SJSA1 (cell line): ENCODE results near the gene VIL1. TPM values are rescaled to one million over a fixed set of nuclear protein-coding genes. Genes with fewer than 3 reads are reported as not detected.

Experiments
- DNase-seq, 2 experiments: peaks; one replicate each; pipeline ENCODE4 v3.0.0-alpha.2; 2015 to 2020; ENCODE audit warnings: low spot score in 2 of 2, low read depth in 1 of 2
- H3K27ac ChIP-seq: fragments of 250-450 bp; sonication (Bioruptor Pico); 2 replicates; pipeline ENCODE4 v1.5.1; 2020; ENCODE audit warnings: mild to moderate bottlenecking, moderate library complexity
- H3K27me3 ChIP-seq: fragments of 250-450 bp; sonication (Bioruptor Pico); replicated peaks from 2 replicates; pipeline ENCODE4 v1.5.1; 2020; ENCODE audit warnings: mild to moderate bottlenecking, moderate library complexity
- H3K36me3 ChIP-seq: fragments of 250-450 bp; sonication (Bioruptor Pico); 2 replicates; pipeline ENCODE4 v1.5.1; 2020; ENCODE audit warnings: mild to moderate bottlenecking
- H3K4me1 ChIP-seq: fragments of 250-450 bp; sonication (Bioruptor Pico); replicated peaks from 2 replicates; pipeline ENCODE4 v1.6.1; 2021; ENCODE audit warnings: mild to moderate bottlenecking
- H3K4me3 ChIP-seq: fragments of 250-450 bp; sonication (Bioruptor Pico); 2 replicates; pipeline ENCODE4 v1.5.1; 2020; ENCODE audit warnings: mild to moderate bottlenecking
- H3K9me3 ChIP-seq: fragments of 250-450 bp; sonication (Bioruptor Pico); replicated peaks from 2 replicates; pipeline ENCODE4 v1.5.1; 2020; ENCODE audit warnings: mild to moderate bottlenecking
- total RNA-seq: library from RNA; depleted of rRNA; stranded (reverse); fragments of >200 nt; shearing (Covaris generic); gene quantifications from 2 replicates; pipeline ENCODE4 v1.2.3, GENCODE V29; 2014; rRNA removed

The VIL1 gene
- not detected in 2 replicates for total RNA-seq

DNA sequence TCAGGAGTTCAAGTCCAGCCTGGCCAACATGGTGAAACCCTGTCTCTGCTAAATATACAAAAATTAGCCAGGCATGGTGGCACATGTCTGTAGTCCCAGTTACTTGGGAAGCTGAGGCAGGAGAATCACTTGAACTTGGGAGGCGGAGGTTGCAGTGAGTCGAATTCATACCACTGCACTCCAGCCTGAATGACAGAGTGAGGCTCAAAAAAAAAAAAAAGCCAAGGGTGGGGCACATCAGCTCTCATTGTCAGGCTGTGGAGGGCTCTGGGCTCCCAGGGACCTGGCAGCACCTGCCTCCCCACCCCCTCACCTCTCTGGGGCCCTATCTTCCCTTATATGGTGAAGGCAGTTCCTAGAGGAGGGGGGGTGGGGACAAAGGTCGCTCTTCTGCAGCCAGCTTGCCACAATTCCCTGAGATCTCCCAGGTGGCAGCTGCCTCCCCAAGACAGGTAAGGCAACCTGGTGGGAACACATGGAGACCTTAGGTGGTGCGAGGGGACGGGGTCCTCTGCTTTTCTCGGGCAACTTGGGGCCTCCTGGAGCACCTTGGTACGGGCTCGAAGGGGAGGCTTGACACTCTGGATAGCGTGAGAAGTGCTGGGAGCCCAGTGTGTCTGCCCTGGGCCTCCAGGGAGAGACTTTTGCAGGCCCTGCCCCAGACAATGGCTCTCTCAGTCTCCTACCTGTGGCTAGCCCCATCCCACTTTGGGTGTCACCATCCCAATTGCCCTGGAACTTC is at the start of gene VIL1:
TSS of gene VIL1 (plus strand) at position 407 of the 742 bp plus-strand sequence. CDS start 4,656 bp downstream, outside the sequence.
- Histone ChIP-seq H3K4me3 (no peak within 1 kb of the TSS), H3K9me3 (no peaks in the 10 kb centered on the region), H3K4me1 (no peaks in the 10 kb centered on the region), H3K27me3 (no peaks in the 10 kb centered on the region), H3K36me3 (no peaks in the 10 kb centered on the region), H3K27ac (no peak within 1 kb of the TSS)
- DNase-seq, result no peak

DNA sequence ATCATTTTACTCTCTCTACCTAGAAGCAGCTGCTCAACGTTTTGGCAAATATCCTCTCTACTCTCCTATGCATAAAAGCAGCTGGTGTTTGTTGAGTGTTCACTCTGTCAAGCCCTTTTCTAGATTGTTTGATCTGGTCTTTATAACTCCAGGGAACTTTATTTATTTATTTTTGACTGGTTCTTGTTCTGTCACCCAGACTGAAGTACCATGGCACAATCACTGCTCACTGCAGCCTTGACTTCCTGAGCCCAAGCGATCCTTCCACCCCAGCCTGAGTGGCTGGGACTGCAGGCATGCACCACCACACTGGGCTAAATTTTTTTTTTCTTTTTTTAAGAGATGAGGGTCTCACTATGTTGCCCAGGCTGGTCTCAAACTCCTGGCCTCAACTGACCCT is 49.6 kb upstream of the VIL1 start:
- H3K4me1 ChIP-seq, result peaks cover 6% of the 10 kb centered on the region; the same call in 1 of the 2 replicates
- no peak overlapping the region for H3K27ac ChIP-seq
- no peak for DNase-seq
- 0 out of 2 replicates have a peak, but pooled peaks cover 2% of the 10 kb centered on the region for H3K27me3 ChIP-seq
- no peak overlapping the region for H3K4me3 ChIP-seq
- H3K36me3 ChIP-seq, result no peaks in the 10 kb centered on the region
- peaks cover 9% of the 10 kb centered on the region for H3K9me3 ChIP-seq

DNA sequence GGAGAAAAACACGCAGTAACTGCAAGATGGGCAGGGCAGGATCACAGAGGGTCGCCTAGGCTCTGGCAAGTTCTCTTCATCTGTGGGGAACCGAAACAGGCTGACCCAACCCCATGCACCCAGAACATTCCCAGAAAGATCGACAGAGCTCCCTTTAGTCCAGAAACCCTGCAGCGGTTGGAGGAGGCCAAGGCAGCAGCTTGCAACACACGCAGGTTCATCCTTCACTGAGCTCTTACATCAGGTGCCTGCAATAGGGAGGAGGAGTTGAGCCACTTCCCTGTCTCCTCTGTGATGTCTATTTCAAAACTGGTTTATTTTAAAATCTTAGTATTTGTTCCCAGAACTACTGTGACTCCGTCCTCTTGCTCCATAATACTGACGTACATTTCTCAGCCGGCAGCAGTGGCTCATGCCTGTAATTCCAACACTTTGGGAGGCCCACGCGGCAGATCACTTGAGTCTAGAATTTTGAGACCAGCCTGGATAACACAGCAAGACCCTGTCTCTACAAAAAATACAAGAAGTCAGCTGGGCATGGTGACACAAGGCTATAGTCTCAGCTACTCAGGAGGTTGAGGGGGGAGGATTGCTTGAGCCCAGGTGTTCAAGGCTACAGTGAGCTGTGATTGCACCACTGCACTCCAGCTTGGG is 48.4 kb upstream of the VIL1 start:
- Histone ChIP-seq H3K36me3 (no peaks in the 10 kb centered on the region), H3K4me3 (no peak overlapping the region), H3K4me1 (peaks cover 6% of the 10 kb centered on the region; the same call in 1 of the 2 replicates), H3K9me3 (peaks cover 9% of the 10 kb centered on the region), H3K27ac (no peak overlapping the region), H3K27me3 (0 out of 2 replicates have a peak, but pooled peaks cover 2% of the 10 kb centered on the region)
- no peak for DNase-seq

DNA sequence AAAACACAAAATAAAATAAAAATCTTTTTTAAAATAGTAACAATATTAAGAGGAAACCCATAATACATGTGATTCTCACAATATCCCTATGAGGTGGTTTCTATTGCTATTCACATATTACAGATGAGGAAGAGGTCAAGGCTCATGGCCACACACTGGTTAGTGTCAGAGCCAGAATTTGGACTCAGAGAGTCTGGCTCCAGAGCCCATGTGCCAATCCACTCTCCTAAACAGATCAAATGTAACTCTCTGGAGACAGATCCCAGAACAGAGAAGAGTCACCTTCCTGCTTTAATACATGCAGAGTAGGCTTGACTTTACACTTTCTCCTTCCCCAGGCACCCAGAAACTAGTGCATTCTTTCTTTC is 47.0 kb upstream of the VIL1 start:
- peaks cover 6% of the 10 kb centered on the region; the same call in 1 of the 2 replicates for H3K4me1 ChIP-seq
- H3K4me3 ChIP-seq, result no peak overlapping the region
- no peak for DNase-seq
- H3K36me3 ChIP-seq, result no peaks in the 10 kb centered on the region
- H3K27me3 ChIP-seq, result 0 out of 2 replicates have a peak, but pooled peaks cover 2% of the 10 kb centered on the region
- no peak overlapping the region for H3K27ac ChIP-seq
- peaks cover 9% of the 10 kb centered on the region for H3K9me3 ChIP-seq

DNA sequence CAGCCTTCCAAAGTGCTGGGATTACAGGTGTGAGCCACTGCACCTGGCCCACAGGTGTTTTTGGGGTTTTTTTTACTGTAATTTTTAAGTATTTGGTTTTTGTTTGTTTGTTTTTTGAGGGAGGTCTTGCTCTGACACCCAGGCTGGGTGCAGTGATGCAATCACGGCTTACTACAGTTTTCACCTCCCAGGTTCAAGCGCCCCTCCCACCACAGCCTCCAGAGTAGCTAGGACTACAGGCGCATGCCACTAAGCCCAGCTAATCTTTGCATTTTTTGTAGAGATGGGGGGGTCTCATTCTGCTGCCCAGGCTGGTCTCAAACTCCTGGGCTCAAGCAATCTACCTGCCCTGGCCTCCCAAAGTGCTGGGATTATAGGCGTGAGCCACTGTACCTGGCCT is 44.1 kb upstream of the VIL1 start:
- no peak overlapping the region for H3K27ac ChIP-seq
- H3K27me3 ChIP-seq, result no peaks in the 10 kb centered on the region
- H3K9me3 ChIP-seq, result no peaks in the 10 kb centered on the region
- DNase-seq, result no peak
- H3K4me1 ChIP-seq, result no peaks in the 10 kb centered on the region
- H3K4me3 ChIP-seq, result no peak overlapping the region
- no peaks in the 10 kb centered on the region for H3K36me3 ChIP-seq

DNA sequence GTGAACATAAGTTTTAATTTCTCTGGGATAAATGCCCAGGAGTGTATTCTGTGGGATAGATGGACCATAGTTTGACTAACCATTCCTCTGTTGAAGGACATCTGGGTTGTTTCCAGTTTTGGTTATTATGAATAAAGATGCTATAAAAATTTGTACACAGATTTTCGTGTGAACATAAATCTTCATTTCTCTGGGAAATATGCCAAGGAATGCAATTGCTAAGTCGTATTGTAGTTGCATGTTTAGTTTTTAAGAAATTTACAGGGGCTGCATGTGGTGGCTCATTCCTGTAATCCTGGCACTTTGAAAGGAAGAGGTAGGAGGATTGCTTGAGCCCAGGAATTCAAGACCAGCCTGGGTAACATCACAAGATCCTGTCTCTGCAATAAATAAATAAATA is 43.7 kb upstream of the VIL1 start:
- H3K36me3 ChIP-seq, result no peaks in the 10 kb centered on the region
- H3K27me3 ChIP-seq, result no peaks in the 10 kb centered on the region
- DNase-seq, result no peak
- no peak overlapping the region for H3K4me3 ChIP-seq
- H3K9me3 ChIP-seq, result no peaks in the 10 kb centered on the region
- H3K27ac ChIP-seq, result no peak overlapping the region
- H3K4me1 ChIP-seq, result no peaks in the 10 kb centered on the region

DNA sequence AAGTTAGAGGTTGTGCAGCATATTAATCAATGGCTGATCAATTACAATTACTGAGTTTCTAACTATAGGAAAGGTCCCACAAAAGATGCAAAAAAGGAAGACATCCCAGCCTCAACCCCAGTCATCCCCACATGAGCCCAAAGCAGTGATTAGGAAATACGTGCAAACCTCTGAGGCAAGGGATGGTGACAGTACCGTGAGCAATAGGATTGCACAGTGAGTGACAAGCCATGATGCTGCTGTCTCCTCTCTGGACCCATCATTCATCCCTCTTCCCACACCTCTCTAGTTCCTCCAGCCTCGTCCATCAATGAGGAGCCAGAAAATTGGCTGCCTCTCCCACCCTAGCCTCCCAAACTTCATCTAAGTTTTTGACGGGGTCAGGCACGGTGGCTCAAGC is 40.9 kb upstream of the VIL1 start:
- no peak overlapping the region for H3K4me3 ChIP-seq
- H3K9me3 ChIP-seq, result no peaks in the 10 kb centered on the region
- no peak for DNase-seq
- H3K36me3 ChIP-seq, result no peaks in the 10 kb centered on the region
- no peaks in the 10 kb centered on the region for H3K4me1 ChIP-seq
- H3K27ac ChIP-seq, result no peak overlapping the region
- no peaks in the 10 kb centered on the region for H3K27me3 ChIP-seq

DNA sequence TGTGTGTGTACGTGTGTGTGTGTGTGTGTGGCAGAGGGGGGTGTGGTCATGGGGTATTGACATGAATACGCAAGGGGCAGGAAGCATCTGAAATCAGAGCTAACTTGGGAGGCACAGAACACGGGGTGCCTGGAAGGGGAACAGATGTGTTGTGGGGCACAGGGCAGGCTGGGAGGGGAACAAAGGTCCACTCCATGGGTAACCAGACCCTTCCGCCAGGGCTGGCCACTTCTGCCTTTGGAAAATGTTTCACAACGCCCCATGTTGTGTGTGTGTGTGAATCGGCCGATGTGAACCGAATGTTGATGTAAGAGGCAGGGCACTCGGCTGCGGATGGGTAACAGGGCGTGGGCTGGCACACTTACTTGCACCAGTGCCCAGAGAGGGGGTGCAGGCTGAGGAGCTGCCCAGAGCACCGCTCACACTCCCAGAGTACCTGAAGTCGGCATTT is 37.0 kb upstream of the VIL1 start, which contains the start of gene SLC11A1:
TSS of gene SLC11A1 (plus strand) at position 358 of the 451 bp plus-strand sequence. CDS start 96 bp downstream, outside the sequence.
- H3K36me3 ChIP-seq, result no peaks in the 10 kb centered on the region
- no peak within 1 kb of the TSS for H3K4me3 ChIP-seq
- DNase-seq, result no peak
- H3K27me3 ChIP-seq, result no peaks in the 10 kb centered on the region
- H3K27ac ChIP-seq, result no peak within 1 kb of the TSS
- H3K9me3 ChIP-seq, result no peaks in the 10 kb centered on the region
- H3K4me1 ChIP-seq, result peaks cover 1% of the 10 kb centered on the region

DNA sequence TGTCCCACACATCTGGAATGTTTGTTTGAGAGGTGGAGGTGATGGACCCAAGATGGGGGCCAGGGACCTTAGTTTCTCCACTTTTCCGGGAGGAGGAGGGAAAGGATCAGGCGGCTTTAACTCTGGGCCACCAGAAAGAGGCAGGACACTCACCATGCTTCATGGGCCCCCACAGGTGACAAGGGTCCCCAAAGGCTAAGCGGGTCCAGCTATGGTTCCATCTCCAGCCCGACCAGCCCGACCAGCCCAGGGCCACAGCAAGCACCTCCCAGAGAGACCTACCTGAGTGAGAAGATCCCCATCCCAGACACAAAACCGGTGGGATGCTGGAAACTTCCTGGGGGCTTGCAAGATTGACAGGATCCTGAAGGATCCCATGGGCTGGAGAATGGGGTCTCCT is 36.1 kb upstream of the VIL1 start:
- peaks cover 10% of the 10 kb centered on the region for H3K4me1 ChIP-seq
- no peak overlapping the region for H3K27ac ChIP-seq
- H3K4me3 ChIP-seq, result no peak overlapping the region
- no peaks in the 10 kb centered on the region for H3K27me3 ChIP-seq
- DNase-seq, result no peak
- no peaks in the 10 kb centered on the region for H3K9me3 ChIP-seq
- no peaks in the 10 kb centered on the region for H3K36me3 ChIP-seq

DNA sequence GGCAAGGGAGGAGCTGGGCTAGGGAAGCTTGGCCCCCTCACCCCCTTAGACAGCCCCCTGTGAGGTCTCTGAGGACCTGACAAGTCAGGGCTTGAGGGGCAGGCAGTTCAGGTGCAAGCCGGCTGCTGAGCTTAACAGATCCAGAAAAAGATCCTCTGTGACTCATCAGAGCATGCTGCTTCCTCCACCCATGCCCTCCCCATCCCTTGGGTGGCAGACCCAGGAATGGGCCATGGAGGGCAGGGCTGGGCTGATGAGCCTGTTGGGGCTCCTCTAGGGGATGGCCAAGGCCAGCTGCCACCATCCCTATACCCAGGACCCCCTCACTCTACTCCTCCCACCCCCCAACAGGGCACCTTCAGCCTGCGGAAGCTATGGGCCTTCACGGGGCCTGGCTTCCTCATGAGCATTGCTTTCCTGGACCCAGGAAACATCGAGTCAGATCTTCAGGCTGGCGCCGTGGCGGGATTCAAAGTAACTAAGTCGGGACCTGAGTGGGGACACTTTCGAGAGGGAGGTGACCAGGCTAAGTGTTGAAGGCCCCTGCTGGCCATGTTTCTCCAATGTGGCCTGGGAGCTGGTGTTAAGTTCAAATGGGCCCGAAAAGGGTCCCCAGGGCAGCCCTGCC is 34.9 kb upstream of the VIL1 start:
- H3K9me3 ChIP-seq, result no peaks in the 10 kb centered on the region
- no peaks in the 10 kb centered on the region for H3K27me3 ChIP-seq
- H3K27ac ChIP-seq, result no peak overlapping the region
- peaks cover 12% of the 10 kb centered on the region for H3K4me1 ChIP-seq
- no peak for DNase-seq
- no peak overlapping the region for H3K4me3 ChIP-seq
- H3K36me3 ChIP-seq, result no peaks in the 10 kb centered on the region

DNA sequence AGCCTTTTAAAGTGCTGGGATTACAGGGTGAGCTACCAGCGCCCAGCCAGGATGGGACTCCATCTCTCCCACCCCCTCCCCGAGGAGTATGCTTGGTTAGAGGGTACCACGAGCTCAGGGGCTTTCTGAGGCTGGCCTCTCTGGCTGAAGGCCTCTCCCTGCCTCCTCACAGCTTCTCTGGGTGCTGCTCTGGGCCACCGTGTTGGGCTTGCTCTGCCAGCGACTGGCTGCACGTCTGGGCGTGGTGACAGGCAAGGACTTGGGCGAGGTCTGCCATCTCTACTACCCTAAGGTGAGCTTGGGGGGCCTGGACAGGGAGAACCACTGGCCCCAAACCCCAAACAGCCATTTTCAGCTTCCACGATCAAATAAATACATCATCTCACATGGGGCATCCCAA is 33.9 kb upstream of the VIL1 start:
- H3K36me3 ChIP-seq, result no peaks in the 10 kb centered on the region
- no peaks in the 10 kb centered on the region for H3K9me3 ChIP-seq
- DNase-seq, result no peak

DNA sequence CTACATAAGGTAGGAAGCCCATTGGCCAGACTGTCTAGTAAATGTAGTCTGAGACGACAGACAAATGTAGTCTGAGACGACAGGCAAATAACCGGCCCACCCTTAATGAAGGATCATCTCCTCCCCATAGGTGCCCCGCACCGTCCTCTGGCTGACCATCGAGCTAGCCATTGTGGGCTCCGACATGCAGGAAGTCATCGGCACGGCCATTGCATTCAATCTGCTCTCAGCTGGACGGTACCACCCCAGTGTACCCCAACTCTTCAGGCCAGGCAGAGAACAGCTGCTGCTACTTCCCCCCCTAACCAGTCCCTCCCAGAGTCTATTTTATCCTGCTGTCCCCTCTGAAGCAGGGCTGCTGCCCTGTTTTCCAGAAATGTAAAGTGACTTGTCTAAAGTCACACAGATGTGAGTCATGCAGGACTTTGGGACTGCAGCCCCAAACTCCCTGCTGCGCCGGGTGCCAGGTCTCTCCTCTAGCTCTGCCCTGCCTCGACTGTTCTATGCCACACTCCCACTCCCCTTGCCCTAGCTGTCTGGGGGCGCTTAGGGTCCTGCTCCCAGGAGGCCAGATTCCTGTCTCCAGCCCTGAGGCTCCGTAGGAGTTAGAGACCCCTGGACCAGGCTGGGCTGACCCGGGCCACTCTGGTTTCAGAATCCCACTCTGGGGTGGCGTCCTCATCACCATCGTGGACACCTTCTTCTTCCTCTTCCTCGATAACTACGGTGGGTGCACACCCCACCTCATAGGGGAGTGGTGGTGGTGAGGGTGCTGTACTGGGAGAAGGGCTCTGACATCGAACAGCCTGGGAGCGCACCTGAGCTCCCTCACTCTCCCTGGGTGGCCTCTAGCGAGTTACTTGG is 32.2 kb upstream of the VIL1 start:
- H3K4me1 ChIP-seq, result peaks cover 12% of the 10 kb centered on the region
- no peak overlapping the region for H3K4me3 ChIP-seq
- no peaks in the 10 kb centered on the region for H3K27me3 ChIP-seq

More for the DNA sequence above, 33.9 kb upstream of the VIL1 start:
- Histone ChIP-seq H3K4me3 (no peak overlapping the region), H3K27me3 (no peaks in the 10 kb centered on the region), H3K27ac (no peak overlapping the region), H3K4me1 (peaks cover 12% of the 10 kb centered on the region)

More for the DNA sequence above, 32.2 kb upstream of the VIL1 start:
- Histone ChIP-seq H3K9me3 (no peaks in the 10 kb centered on the region), H3K36me3 (no peaks in the 10 kb centered on the region), H3K27ac (no peak overlapping the region)
- no peak for DNase-seq
